Measurements from ENCODE around the gene OR6J1.

OR6J1 gene

GRCh38 chr14:22613106-22613695, 31.0 kb downstream of the OR6J1 start:
- peak overlapping the region; percentile 89 for H3K27ac ChIP-seq (ENCODE audit: low read length)

GRCh38 chr14:22610931-22611330, 33.2 kb downstream of the OR6J1 start:
- DNase-seq: no peak
- Histone ChIP-seq H3K4me3 (ENCODE audit: low read length) (no peak overlapping the region), H3K79me2 (ENCODE audit: low read length) (0 out of 2 replicates have a peak, but pooled peaks cover 3% of the 10 kb centered on the region), H3K4me1 (ENCODE audit: low read length) (peaks cover 37% of the 10 kb centered on the region), H3K36me3 (replicated peaks; ENCODE audit: insufficient read depth, low read length) (no peaks in the 10 kb centered on the region), H3K9ac (ENCODE audit: low read length) (no peak overlapping the region), H4K20me1 (ENCODE audit: insufficient read depth, low read length) (no peaks in the 10 kb centered on the region), H3K4me2 (ENCODE audit: low read depth, low read length) (no peak overlapping the region), H3K27me3 (replicated peaks; ENCODE audit: insufficient read depth, low read length) (no peaks in the 10 kb centered on the region), H3F3A (ENCODE audit: insufficient read depth, low read length) (peaks cover 21% of the 10 kb centered on the region), H3K27ac (ENCODE audit: low read length) (no peak overlapping the region; the same call in 1 of the 2 replicates), H3K9me2 (replicated peaks; ENCODE audit: insufficient read depth, low read length) (no peaks in the 10 kb centered on the region), H3K9me3 (replicated peaks; ENCODE audit: insufficient read depth, low read length) (no peaks in the 10 kb centered on the region), H2AFZ (ENCODE audit: low read length) (no peak overlapping the region)
- TF ChIP-seq EZH2 (optimal IDR thresholded peaks at IDR 0.05; ENCODE audit: low read depth, low read length) (no peak), EZH2phosphoT487 (IDR thresholded peaks at IDR 0.05; ENCODE audit: low read length) (no peak)

More at GRCh38 chr14:22613106-22613695, 31.0 kb downstream of the OR6J1 start:
- no peak overlapping the region for H3K4me3 ChIP-seq (ENCODE audit: low read length)
- H3F3A ChIP-seq (ENCODE audit: insufficient read depth, low read length): peaks cover 21% of the 10 kb centered on the region
- H3K27me3 ChIP-seq (replicated peaks; ENCODE audit: insufficient read depth, low read length): no peaks in the 10 kb centered on the region
- H3K4me1 ChIP-seq (ENCODE audit: low read length): peaks cover 37% of the 10 kb centered on the region
- peak overlapping the region; percentile 49 for H3K4me2 ChIP-seq (ENCODE audit: low read depth, low read length)
- H3K9ac ChIP-seq (ENCODE audit: low read length): no peak overlapping the region
- no peaks in the 10 kb centered on the region for H3K9me2 ChIP-seq (replicated peaks; ENCODE audit: insufficient read depth, low read length)
- no peaks in the 10 kb centered on the region for H3K36me3 ChIP-seq (replicated peaks; ENCODE audit: insufficient read depth, low read length)
- no peak overlapping the region for H2AFZ ChIP-seq (ENCODE audit: low read length)
- peak; percentile 26 for DNase-seq
- no peaks in the 10 kb centered on the region for H4K20me1 ChIP-seq (ENCODE audit: insufficient read depth, low read length)
- TF ChIP-seq, protein P1, sequence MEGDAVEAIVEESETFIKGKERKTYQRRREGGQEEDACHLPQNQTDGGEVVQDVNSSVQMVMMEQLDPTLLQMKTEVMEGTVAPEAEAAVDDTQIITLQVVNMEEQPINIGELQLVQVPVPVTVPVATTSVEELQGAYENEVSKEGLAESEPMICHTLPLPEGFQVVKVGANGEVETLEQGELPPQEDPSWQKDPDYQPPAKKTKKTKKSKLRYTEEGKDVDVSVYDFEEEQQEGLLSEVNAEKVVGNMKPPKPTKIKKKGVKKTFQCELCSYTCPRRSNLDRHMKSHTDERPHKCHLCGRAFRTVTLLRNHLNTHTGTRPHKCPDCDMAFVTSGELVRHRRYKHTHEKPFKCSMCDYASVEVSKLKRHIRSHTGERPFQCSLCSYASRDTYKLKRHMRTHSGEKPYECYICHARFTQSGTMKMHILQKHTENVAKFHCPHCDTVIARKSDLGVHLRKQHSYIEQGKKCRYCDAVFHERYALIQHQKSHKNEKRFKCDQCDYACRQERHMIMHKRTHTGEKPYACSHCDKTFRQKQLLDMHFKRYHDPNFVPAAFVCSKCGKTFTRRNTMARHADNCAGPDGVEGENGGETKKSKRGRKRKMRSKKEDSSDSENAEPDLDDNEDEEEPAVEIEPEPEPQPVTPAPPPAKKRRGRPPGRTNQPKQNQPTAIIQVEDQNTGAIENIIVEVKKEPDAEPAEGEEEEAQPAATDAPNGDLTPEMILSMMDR (IDR thresholded peaks at IDR 0.05; ENCODE audit: low read length): peak; percentile 15
- TF ChIP-seq EZH2phosphoT487 (IDR thresholded peaks at IDR 0.05; ENCODE audit: low read length): no peak
- no peaks in the 10 kb centered on the region for H3K9me3 ChIP-seq (replicated peaks; ENCODE audit: insufficient read depth, low read length)
- no peaks in the 10 kb centered on the region for H3K79me2 ChIP-seq (ENCODE audit: low read length)

- H3K4me2 ChIP-seq (ENCODE audit: low read depth, low read length): no peak overlapping the region
- no peaks in the 10 kb centered on the region for H3K9me2 ChIP-seq (replicated peaks; ENCODE audit: insufficient read depth, low read length)
- H3K79me2 ChIP-seq (ENCODE audit: low read length): peaks cover 24% of the 10 kb centered on the region
- no peak overlapping the region for H3K9ac ChIP-seq (ENCODE audit: low read length)
- H3K36me3 ChIP-seq (replicated peaks; ENCODE audit: insufficient read depth, low read length): no peaks in the 10 kb centered on the region
- H4K20me1 ChIP-seq (ENCODE audit: insufficient read depth, low read length): no peaks in the 10 kb centered on the region
- H3K27ac ChIP-seq (ENCODE audit: low read length): peak overlapping the region; percentile 4; the same call in 1 of the 2 replicates
- TF ChIP-seq, protein P1 (IDR thresholded peaks at IDR 0.05; ENCODE audit: low read length): no peak
- TF ChIP-seq EZH2phosphoT487 (IDR thresholded peaks at IDR 0.05; ENCODE audit: low read length) (no peak), EZH2 (optimal IDR thresholded peaks at IDR 0.05; ENCODE audit: low read depth, low read length) (no peak)
- no peak overlapping the region for H3K4me3 ChIP-seq (ENCODE audit: low read length)
- H3F3A ChIP-seq (ENCODE audit: insufficient read depth, low read length): 0 out of 2 replicates have a peak, but pooled peaks cover under 1% of the 10 kb centered on the region
- no peaks in the 10 kb centered on the region for H3K27me3 ChIP-seq (replicated peaks; ENCODE audit: insufficient read depth, low read length)
- no peaks in the 10 kb centered on the region for H3K9me3 ChIP-seq (replicated peaks; ENCODE audit: insufficient read depth, low read length)
- DNase-seq: no peak
- H3K4me1 ChIP-seq (ENCODE audit: low read length): peaks cover 23% of the 10 kb centered on the region
- H2AFZ ChIP-seq (ENCODE audit: low read length): no peak overlapping the region
Measured at GRCh38 chr14:22607291-22607690, 36.9 kb downstream of the OR6J1 start.

GRCh38 chr14:22606380-22606779, 37.8 kb downstream of the OR6J1 start:
- TF ChIP-seq EZH2phosphoT487 (IDR thresholded peaks at IDR 0.05; ENCODE audit: low read length) (no peak), EZH2 (optimal IDR thresholded peaks at IDR 0.05; ENCODE audit: low read depth, low read length) (no peak)
- TF ChIP-seq, protein P1 (IDR thresholded peaks at IDR 0.05; ENCODE audit: low read length): no peak
- no peaks in the 10 kb centered on the region for H3K9me2 ChIP-seq (replicated peaks; ENCODE audit: insufficient read depth, low read length)
- no peak overlapping the region for H3K9ac ChIP-seq (ENCODE audit: low read length)
- no peaks in the 10 kb centered on the region for H4K20me1 ChIP-seq (ENCODE audit: insufficient read depth, low read length)
- H3K79me2 ChIP-seq (ENCODE audit: low read length): peaks cover 27% of the 10 kb centered on the region
- no peak overlapping the region for H2AFZ ChIP-seq (ENCODE audit: low read length)
- H3K9me3 ChIP-seq (replicated peaks; ENCODE audit: insufficient read depth, low read length): no peaks in the 10 kb centered on the region
- H3K36me3 ChIP-seq (replicated peaks; ENCODE audit: insufficient read depth, low read length): no peaks in the 10 kb centered on the region
- no peak overlapping the region for H3K4me2 ChIP-seq (ENCODE audit: low read depth, low read length)
- no peaks in the 10 kb centered on the region for H3K27me3 ChIP-seq (replicated peaks; ENCODE audit: insufficient read depth, low read length)
- no peak overlapping the region for H3K4me3 ChIP-seq (ENCODE audit: low read length)
- DNase-seq: no peak
- H3K4me1 ChIP-seq (ENCODE audit: low read length): peaks cover 21% of the 10 kb centered on the region
- no peak overlapping the region for H3K27ac ChIP-seq (ENCODE audit: low read length)
- H3F3A ChIP-seq (ENCODE audit: insufficient read depth, low read length): peaks cover 7% of the 10 kb centered on the region

All from MM.1S (cell line).